Ureter (tissue), 1 donor: ENCODE data around the gene TECTB. TPM values are rescaled to one million over a fixed set of nuclear protein-coding genes. Genes with fewer than 3 reads are reported as not detected.

Experiments
- DNase-seq: peaks from one replicate; pipeline ENCODE4 v3.0.0-alpha.2; 2020; ENCODE audit warnings: low spot score
- total RNA-seq: library from RNA; stranded (reverse); gene quantifications from one replicate; pipeline ENCODE4 v1.2.4, GENCODE V29; 2023
- donor health status: DM: yes; HTN: yes; CAD: no.

The TECTB gene
- total RNA-seq, 1 donor from 2014 or later = not detected

DNA sequence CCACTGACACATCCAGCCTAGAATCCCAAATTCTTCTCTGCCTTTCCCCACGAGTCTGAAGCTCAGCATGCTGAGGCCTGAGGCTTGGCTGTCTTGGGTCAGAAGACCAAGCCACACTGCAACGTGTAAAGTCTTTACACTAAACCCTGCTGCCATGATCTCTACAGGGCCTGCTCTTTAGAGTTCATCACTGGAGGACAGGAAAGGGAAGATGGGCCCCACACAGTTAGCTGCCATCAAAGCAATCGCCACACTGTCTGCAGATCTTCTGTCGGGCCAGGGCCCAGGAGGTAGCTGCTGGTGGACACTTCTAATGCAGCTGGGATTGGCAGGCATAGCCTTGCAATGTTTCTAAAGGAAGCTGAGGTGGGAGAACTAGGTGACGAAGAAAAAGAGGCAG is 8.4 kb upstream of the TECTB start:
- DNase-seq = no peak

DNA sequence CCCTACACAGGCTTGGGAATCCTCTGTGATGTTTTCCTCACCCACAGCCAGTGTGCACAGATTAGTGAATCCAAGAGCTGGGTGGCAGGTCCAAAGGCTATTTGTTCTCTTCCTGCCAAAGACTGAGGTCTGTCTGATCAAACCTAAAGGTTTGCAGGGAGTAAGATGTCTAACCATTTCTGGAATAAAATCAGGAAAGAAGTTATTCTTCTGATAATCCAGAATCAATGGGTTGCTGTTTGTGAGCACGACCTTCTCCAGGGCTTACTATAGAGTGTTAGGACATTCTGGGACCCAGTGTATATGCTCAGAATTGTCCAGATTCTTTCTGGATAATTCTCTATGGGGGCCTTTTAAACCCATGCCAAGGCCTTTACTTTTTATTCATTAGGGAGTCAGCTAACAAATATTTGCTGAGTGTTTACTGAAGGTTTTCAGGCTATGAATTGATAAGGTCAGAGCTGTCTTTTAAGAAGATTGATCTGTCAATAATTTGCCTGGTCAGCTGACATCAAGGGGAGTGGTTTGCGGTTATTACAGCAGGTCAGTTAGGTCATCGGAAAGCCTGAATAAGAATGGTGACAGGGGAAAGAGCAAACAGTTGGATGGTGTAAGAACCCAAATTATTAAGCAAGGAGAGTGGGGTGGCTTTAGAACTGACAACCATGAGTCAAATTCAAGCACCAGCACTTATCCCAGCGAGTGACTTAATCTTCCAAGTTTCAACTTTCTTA is 7.5 kb upstream of the TECTB start:
- no peak for DNase-seq

DNA sequence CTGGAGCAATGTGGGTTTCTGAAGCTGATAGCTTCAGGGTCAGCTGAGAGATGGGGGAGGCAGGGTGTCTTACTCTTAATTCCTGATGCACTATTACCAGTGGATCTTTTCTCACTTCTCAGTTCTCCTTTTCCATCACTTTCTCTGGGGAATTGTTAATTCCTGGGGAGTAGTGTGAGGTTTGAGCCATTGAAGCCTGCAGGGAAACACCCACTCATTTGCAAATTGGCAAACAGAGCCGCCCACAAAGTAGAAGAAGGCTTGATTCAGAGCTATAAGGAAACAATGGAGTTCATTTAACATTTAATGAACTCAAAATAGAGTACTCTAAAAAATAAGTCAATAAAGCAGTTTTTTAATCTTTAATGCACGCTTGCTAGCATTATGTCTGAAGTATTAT is 4.3 kb upstream of the TECTB start:
- DNase-seq = no peak

DNA sequence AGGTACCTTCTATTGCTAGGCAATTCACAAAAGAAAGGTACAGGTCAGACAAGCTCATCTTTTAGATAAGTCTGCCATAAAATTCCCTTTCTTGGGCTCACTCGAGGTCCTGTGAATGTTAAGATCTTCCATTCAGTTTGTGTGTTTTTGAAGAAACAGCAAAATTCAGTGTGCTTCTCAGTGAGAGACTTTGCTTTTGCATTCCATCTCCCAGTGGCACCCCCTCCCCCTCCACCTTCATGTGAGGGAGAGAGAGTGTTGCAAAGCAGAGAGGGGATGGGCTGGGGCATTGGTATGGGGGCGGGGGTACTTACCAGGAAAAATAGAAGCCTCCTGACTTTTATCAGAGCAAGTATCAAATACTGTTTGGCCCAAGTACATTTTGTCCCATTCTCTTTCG is 3.8 kb upstream of the TECTB start:
- DNase-seq = no peak

DNA sequence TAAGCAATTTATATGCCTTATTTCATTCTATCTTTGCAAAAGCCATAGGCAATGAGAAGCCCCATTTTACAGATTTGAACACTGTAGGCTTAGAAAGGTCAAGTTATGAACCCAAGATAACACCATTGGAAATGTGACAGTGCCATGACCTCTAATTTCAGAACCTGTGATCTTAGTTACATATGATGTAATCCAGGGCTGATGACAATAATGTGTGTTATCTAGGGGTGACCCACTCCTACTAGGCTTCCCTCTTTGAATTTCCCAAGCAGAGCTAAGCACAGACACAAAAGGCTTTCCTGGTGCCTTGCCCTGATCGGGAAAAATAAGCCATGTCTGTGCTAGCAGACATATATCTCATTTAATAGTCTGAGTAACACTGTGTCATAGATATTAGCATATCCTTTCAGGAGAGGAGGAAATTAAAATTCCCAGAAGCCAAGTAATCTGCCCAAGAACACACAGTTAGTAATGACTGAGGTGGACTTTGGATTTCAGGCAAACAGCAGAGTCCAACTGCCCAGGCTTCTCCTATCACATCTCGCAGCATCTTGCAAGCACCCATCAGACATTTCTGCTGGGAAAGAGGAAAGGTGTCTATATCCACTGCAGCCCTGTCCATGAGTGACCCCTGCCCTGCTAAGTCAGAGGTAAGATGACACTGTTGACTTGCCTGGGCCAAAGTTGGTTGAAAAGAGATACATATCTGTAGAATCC is 2.8 kb upstream of the TECTB start:
- no peak for DNase-seq

DNA sequence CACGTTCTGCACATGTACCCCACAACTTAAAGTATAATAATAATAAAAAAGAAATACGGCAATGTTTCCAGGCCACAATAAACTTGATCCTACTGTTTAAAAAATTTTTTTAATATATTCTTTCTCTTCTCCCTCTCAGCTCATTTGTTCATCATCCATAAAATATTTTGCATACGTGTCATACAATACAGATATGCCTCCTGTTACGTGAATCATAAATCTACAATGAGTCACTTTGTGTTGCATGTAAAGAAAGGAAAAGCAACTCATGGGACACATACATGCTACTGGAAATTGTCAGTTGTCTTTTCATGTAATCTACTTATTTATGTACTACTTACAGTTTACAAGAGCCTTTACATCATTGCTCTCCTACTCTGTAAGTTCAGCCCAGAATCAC is 1.1 kb upstream of the TECTB start:
- no peak for DNase-seq

DNA sequence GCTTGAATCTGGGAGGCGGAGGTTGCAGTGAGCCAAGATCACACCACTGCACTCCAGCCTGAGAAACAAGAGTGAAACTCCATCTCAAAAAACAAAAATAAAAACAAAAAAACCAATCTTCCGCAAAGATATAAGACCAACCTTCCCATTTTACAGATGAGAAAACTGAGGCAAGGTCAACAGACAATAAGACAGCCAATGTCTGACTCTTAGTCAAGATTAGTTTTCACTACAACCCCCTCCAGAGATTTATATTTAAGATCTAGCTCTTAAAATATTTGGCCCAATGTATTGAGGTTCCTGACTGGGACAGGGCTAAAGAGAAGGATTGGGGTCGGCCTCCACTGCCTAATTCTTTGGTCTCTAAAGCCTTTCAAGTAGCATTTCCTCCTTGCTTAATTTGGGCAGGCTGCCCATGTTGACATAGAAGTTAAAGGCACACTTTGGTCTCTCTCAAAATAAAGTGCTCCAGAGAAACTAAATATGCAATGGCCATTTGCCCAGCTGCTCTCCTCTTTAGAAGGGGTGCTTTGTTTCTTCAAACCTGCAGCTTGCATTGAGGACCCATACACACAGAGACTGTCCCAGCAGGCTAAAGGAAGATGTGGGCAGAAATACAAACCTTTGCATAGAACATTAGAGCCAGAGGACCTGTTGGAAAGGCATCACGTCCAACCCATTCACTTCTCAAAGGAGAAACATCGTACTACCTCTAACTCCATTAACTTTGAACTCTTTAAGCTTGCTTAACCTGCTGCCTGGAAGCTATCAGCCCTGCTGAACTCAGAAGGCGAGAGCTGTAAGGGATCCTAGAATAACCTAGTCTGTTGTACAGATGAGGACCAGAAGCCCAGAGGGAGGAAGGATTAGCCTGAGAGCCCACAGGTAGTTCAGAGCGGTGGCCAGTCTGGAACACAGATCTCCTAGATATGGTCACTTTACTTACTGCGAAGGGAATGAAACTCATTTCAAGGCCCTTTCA is 3.9 kb downstream of the TECTB start:
- no peak for DNase-seq

DNA sequence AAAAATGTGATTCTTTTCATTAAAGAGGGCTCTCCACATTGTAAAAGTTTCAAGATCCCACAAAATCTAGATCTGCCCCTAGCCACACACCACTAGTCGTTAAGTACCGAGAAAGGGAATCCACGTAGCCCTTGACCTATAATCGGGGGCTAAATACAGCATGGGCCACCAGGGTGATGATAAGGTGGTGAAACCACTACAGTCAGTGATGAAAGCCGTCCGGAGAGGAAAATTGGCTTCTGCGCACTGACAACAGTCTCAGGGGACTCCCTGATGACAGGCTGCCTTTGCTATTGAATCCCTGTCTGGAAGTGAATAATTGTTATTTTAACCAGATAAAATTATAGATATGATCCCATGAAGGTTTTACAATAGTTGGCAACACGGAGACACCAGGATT is 4.6 kb downstream of the TECTB start:
- DNase-seq = no peak

DNA sequence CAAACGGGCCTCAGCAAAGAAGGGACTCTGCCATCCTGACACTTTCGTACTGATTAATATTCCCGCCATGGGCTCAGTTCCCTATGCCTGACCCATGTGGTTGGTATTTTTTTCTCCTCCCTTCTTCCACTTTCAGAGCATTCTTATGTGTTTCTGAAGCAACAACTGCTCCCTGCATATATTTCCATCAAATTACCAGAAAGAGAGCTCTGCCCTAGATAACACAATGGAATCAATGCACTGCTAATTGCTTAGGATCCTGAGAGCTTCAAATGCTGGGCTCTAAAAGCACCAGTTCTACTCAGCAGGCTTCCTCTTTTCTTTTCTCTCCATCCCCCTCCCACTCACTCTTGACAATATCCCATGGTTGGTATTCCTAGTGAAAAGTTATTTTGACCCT is 5.3 kb downstream of the TECTB start:
- no peak for DNase-seq

DNA sequence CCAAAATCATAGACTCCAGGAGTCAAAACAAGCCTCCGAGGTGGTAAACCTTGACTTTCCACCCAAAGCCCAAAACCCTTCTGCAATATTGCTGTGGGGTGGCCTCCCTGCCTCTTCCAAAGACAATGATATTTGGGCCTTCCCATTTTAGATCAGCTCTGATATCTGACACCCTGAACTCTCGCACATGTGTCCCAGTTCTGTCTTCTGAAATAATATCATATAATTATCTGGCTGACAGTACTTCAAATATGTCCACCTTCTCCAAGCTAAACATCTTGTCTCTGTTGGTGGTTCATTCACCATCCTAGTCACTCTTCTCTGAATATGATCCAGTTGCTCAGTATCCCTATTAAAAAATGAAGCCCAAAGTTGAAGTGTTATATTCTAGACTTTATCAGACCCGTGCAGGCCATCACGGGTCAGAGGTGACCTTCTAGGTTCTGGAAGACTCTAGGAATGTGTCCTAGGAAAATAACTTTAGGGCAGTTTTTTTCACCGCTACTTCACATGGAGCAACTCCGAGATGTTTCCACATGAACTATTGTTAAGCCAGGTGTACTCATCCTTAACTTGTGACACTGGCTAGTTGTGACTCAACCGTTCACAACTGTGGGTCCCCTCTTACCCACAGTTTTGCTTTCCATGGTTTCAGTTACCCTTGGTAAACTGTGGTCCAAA is 6.3 kb downstream of the TECTB start:
- DNase-seq = no peak

DNA sequence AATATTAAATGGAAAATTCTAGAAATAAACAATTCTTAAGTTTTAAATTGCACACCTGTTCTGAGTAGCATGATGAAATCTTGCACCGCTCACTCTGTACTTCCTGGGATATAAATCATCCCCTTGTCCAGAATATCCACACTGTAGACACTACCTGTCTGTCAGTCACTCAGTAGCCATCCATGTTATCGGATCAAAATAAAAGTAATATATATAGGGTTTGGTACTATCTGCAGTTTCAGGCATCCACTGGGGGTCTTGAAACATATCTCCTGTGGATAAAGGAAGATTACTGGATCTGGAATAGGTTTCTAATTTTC is 6.8 kb downstream of the TECTB start:
- DNase-seq = no peak

DNA sequence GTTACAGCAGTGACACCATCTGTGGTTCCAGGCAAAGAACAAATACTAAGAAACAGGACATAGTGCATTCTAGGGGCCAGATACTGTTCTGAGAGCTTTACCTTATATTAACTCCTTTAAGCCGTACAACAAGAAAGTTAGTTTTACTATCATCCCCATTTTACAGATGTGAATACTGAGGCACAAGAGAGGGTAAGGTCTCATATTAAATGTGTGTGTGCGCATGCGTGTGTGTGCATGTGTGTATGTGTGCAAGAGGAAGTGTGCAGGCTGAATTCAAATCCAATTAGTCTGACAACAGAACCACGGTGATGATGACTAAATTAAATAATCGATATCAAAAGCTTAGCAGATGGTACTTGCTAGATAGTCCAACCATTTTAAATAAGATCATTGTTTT is 11.0 kb downstream of the TECTB start:
- DNase-seq = no peak

DNA sequence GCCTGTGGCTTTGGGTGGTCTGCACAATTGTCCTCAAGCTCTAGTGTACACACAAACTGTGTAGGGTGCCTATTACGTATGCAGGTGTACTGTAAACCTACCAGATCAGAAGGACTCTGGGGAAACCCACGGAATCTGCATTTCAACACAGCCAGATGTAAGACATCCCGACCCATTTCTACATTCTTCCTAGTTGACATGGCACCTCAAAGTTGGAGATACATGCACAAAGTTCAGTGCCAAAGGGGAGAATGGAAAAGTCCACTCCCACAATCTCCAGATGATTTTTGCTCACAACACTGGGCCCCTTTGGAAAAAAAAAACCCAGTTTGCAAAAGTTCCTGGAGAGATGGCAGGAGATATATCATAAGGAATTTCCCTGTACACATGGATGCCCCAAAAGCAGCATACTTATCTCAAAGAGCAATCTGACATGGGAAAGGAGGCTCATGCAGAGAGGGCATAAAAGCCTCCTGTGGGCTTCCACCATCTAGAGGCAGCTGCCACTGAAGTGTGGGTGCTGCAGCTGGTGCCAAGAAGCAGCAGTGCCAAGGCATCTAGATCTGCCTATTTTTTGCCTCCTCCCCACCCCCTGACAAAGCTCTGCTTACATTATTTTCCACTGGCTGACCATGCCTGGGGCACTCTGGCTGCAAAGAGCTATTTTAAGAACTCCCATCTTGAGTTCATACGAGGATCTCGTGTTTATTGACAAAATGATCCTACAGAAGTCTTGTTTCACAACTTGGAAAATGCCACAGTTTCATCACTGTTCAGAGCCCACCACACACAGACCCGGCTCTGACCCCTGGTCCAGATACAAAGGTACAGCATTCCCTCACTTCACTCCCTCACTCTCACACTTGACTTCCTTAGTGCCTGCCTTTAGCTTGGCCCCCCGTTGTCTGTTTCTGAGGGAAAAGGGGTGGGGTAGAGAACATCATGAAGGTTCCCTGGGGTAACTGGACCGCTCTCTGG is 12.9 kb downstream of the TECTB start:
- no peak for DNase-seq

DNA sequence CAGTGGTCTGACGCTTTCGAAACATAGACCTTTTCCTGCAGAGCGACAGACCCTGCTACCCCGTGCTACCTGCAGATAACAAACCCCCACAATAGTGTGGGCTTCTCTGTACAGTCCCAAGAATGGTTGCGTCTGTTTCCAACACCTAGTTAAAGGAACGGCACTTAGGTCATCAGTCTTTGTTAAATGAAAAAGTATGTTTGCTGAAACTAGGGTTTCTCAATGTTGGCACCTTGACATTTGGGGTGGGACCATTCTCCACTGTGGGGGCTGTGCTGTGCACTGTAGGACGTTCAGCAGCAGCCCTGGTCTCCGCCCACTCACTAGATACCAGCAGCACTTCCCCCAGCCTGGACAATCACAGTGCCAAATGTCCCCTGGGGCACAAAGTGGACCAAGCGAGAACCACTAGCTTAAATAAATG is 13.7 kb downstream of the TECTB start:
- no peak for DNase-seq

DNA sequence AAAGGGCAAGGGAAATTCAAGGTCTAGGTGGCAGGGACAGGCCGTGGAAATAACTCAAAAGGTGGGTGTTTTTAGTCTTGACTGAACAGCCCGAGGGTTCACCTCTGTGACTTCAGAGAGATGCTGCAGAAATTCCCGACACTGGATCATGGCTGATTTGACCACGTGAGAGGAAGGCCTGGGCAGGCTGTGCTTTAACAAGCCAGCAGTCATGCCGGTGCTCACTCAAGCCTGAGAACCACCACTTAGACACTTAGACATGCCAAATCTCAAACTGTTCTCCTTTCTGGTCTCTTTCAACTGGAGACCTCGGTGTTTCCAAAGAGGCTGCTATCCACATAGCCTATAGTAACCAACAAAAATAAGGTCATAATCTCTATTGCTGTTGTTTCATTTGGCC is 15.4 kb downstream of the TECTB start:
- no peak for DNase-seq

DNA sequence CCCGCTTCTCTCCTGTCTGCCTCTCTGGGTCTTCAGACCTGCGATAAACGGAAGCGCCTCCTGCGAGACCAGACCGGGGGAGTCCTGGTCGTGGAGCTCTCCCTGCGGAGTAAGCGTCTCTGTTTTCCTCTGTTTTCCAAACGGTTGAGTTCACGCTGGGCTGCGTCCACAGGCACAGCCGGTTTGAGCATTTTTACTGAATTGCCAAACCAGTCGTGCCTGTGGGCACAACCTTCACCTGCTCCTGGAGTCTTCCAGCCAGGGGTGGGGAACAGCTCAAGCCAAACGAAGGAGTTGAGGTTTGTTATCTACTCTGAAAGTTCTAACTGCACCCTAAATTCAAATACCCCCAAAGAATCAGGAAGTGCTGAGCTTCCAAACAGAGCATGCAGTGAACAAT is 16.3 kb downstream of the TECTB start:
- no peak for DNase-seq

DNA sequence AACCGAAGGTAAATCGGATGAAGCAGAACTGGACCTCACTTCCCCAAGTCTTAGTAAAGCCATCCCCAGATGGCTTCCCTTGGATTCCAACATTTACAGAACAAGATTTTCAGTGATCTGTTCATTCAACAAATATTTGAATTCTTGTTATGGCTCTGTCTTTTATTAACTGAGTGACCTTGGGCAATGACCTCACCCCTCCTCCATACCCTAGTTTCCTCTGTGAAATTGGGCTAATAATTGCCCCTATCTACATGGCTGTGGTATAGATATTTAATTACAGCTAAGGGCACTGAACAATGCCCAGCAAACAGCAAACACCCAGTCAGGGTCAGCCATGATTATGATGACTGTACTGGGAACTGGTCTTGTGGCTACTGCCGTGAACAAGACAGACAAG is 19.1 kb downstream of the TECTB start:
- DNase-seq = no peak

DNA sequence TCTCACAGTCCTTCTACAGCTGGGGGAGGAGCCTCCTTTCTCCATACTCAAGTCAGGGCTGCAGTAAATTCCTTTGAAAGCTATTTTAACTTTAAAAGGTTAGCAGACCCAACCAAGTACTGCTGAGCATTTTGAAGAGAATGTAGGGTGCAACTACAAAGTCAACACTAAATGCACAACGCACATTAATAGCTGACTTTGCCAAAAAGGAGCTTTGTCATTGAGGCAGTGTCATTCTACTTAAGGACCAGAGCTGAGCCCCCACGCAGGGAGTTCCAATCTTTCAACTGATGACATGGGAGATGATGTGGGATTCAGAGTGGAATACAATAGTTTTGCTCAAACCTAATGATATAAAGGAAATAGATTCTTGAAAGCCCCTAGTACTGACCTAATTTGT is 20.3 kb downstream of the TECTB start:
- DNase-seq = no peak

DNA sequence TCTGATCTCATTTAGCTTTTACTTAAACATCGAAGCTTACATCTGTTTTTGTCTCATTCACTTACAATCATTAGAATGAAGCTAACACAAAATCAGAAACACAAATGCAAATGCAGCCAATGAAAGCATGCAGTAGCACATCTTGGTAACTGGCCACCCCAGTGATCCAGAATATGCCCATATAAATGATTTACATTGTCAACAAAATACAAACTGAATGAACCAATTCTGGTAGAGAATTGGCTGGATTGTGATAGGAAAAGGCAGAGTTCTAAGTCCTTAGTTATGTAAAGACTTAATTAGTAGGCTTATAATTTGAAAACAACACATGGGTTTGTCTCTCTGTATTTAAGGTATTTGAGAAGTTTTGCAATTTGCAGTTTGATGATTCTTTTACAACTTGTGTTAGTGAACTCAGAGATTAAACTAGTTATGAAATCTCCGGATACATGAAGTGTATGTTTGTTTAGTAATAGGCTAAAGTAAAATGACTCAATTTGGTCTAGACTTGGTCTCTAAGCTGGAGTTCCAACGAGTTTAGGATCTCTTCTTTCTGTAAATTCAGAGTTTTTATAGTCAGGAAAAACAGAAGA is 21.2 kb downstream of the TECTB start:
- DNase-seq = no peak

DNA sequence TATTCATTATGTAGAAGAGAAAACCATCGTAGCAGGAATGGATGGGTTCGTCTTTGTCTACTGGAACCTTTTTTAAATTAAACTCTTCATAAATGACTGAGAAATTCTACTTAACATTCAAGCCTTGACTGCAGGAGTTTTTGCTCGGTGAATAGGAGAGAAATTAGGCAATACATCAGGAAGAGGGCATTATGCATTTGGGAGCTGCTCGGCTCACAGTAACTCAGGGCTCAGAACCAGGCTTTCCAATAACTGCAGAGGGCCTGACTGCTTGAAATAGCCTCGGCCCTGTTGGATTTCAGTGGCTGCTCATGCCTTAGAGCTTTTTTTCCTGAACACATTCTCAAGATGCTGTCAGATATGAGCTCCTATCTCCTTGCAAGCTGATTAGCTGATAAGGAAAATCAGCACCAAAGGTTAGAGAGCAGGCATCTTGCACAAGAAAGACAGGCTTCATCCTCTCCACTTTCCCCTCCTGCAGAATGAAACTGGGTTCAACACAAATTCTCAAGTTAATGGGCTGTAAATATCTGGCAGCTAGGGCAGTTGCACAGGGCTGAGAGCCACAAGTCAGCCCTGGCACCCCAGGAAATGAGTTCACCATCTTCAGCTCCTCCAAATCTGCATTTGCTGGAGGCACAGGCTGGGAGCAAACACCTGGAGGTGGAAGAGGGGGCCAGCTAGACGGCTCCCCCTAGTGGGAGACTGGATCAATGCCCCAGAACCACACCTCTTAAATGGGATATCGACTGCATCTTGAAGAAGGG is 24.3 kb downstream of the TECTB start:
- DNase-seq = peak; percentile 47
